IPS DF 6.9 (cell line): ENCODE results near the gene ABHD8.
A peak's percentile ranks its signal among the peaks of the same experiment; 100 is the strongest.
"Not testable (repeated sequence)": the region's sequence is repeated elsewhere in the genome, so short reads cannot be mapped to it uniquely, and the experiment has no call there.

Experiments
- DNase-seq: peaks from one replicate; pipeline ENCODE4 v3.0.0-alpha.2; 2013; ENCODE audit warnings: low read depth, low spot score
- H3K27ac ChIP-seq: one replicate; pipeline ENCODE4 v1.5.1; 2013; ENCODE audit warnings: low read length, control low read depth
- H3K27me3 ChIP-seq: 2 replicates; pipeline ENCODE4 v1.6.1; 2013; ENCODE audit warnings: mild to moderate bottlenecking, low read length; ENCODE audit not compliant: control insufficient read depth, insufficient read depth
- H3K36me3 ChIP-seq: 2 replicates; pipeline ENCODE4 v1.6.1; 2013; ENCODE audit warnings: low read length; ENCODE audit not compliant: control insufficient read depth, insufficient read depth
- H3K4me1 ChIP-seq: 2 replicates; pipeline ENCODE4 v1.6.1; 2013; ENCODE audit warnings: low read length; ENCODE audit not compliant: control insufficient read depth, insufficient read depth
- H3K4me3 ChIP-seq: 2 replicates; pipeline ENCODE4 v1.5.1; 2013; ENCODE audit warnings: mild to moderate bottlenecking, low read length
- H3K9me3 ChIP-seq: 2 replicates; pipeline ENCODE4 v1.6.1; 2013; ENCODE audit warnings: low read length, inconsistent platforms; ENCODE audit not compliant: control insufficient read depth, insufficient read depth
- WGBS: extraction: QIAGEN DNeasy Blood & Tissue Kit; methylation state at CpG from one replicate; pipeline ENCODE4 v1.1.7; 2013; ENCODE audit warnings: mixed read lengths, missing lambda C conversion rate; ENCODE audit not compliant: insufficient read length, insufficient coverage; 5-methylcytosine and 5-hydroxymethylcytosine counted together

Gene ABHD8

DNA sequence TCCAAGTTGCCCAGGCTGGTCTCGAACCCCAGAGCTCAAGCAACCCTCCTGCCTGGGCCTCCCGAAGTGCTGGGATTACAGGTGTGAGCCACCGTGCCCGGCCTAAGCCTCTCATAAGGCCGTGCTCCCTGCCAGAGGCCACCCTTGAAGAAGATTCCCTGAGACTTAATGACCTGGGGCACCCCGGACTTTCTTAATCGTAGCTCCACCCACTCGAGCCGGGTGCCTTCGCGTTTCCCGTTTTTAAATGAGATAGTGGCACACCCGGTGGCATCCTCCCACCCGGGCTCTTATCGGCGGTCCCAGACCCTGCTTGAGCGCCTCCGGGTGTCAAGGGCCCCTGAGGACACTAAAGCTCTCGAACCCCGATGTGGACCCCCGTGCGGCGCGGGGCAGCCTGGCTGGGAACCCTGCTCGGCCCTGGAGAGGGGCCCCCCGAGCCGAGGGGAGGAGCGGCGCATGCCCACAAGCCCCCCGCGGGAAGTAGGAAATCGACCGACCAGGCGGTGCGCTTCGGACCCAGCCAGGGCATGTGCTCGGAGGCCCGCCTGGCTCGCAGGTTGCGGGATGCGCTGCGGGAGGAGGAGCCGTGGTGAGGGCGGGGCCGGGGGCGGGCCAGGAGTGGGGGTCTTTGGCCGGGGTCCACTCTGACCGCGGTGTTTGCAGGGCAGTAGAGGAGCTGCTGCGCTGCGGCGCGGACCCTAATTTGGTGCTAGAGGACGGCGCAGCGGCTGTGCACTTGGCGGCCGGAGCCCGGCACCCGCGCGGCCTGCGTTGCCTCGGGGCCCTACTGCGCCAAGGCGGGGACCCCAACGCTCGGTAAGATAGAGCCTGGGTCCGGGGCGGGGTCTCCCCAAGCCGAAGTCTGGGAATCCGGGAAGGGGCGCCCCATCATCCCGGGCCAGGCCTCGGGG lies 21.6 kb downstream of the ABHD8 start, which contains the start of gene ANKLE1:
ANKLE1 (plus strand) TSS at position 511 of the 914 bp plus-strand sequence; CDS start at position 531, 20 bp downstream.
- Histone ChIP-seq H3K4me1 (no peaks in the 10 kb centered on the region; the same call in 1 of the 2 replicates), H3K27me3 (no peaks in the 10 kb centered on the region), H3K4me3 (no peak within 1 kb of the TSS), H3K9me3 (no peaks in the 10 kb centered on the region), H3K36me3 (peaks cover 13% of the 10 kb centered on the region), H3K27ac (no peak within 1 kb of the TSS)
- WGBS, result no CpG with 5 or more reads among the region's 75 CpGs
- DNase-seq, result no peak

- no CpG with 5 or more reads among the region's 3 CpGs for WGBS
- no peaks in the 10 kb centered on the region for H3K27me3 ChIP-seq
- peaks cover 19% of the 10 kb centered on the region for H3K36me3 ChIP-seq
- DNase-seq, result no peak
- H3K4me1 ChIP-seq, result no peaks in the 10 kb centered on the region; the same call in 1 of the 2 replicates
- H3K9me3 ChIP-seq, result no peaks in the 10 kb centered on the region
- H3K27ac ChIP-seq, result no peak overlapping the region
- no peak overlapping the region for H3K4me3 ChIP-seq
These were observed 23.8 kb downstream of the ABHD8 start for GRCh38 chr19:17279436-17279835.

DNA sequence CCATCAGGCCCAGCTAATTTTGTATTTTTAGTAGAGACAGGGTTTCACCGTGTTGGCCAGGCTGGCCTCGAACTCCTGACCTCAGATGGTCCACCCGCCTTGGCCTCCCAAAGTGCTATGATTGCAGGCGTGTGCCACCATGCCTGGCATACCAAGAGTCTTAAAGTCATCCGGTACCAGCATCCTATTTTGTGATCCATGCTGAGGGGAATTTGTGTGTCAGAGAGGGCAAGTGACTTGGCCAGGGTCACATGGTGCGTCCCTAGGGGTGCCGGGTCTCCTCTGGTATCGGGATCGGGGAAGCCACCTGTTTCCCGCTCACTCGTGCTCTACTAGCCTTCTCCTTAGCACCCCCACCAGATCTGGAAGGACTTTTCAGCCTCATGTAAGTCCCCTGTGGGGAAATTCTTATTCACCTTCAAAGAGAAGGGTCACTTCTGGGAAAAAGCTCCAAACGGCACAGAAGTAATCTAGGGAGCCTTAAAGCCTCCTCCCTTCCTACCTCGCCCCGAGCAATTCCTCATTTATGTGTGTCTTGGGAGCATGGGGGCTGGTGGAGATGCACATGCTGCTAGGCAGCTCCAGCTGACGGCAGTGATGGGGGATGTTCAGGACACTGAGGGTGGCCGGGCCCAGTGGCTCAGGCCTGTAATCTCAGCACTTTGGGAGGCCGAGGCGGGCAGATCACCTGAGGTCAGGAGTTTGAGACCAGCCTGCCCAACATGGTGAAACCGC lies 27.6 kb downstream of the ABHD8 start:
- WGBS, result no CpG with 5 or more reads among the region's 19 CpGs
- Histone ChIP-seq H3K36me3 (peaks cover 33% of the 10 kb centered on the region), H3K4me1 (no peaks in the 10 kb centered on the region), H3K4me3 (no peak overlapping the region), H3K27me3 (no peaks in the 10 kb centered on the region), H3K27ac (no peak overlapping the region), H3K9me3 (no peaks in the 10 kb centered on the region)
- no peak for DNase-seq

GRCh38 chr19:17274892-17275291 lies 28.3 kb downstream of the ABHD8 start:
- H3K4me1 ChIP-seq, H3K9me3 ChIP-seq, H3K4me3 ChIP-seq, H3K27ac ChIP-seq, H3K27me3 ChIP-seq, DNase-seq: not testable (repeated sequence)
- H3K36me3 ChIP-seq, result peaks cover 33% of the 10 kb centered on the region
- WGBS, result no CpG with 5 or more reads among the region's 3 CpGs

DNA sequence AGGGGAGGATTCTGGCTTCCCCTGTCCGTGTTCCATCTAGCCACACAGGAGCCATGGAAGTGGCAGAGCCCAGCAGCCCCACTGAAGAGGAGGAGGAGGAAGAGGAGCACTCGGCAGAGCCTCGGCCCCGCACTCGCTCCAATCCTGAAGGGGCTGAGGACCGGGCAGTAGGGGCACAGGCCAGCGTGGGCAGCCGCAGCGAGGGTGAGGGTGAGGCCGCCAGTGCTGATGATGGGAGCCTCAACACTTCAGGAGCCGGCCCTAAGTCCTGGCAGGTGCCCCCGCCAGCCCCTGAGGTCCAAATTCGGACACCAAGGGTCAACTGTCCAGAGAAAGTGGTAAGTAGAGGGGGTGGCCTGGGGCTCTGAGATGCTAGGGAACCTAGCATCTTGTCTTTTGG lies 34.5 kb downstream of the ABHD8 start:
- Histone ChIP-seq H3K27me3 (no peaks in the 10 kb centered on the region), H3K27ac (no peak overlapping the region), H3K4me1 (0 out of 2 replicates have a peak, but pooled peaks cover 2% of the 10 kb centered on the region), H3K36me3 (peaks cover 11% of the 10 kb centered on the region), H3K4me3 (no peak overlapping the region), H3K9me3 (no peaks in the 10 kb centered on the region)
- DNase-seq, result no peak
- no CpG with 5 or more reads among the region's 13 CpGs for WGBS

GRCh38 chr19:17266975-17267788 lies 36.0 kb downstream of the ABHD8 start, which contains the start of gene BABAM1:
BABAM1 (plus strand) TSS chr19:17267443; CDS start chr19:17268807, 1,364 bp downstream.
- H3K4me3 ChIP-seq, result peak within 1 kb of the TSS; percentile 99
- H3K27ac ChIP-seq, result no peak within 1 kb of the TSS
- 0 out of 2 replicates have a peak, but pooled peaks cover 2% of the 10 kb centered on the region for H3K4me1 ChIP-seq
- peaks cover 6% of the 10 kb centered on the region for H3K36me3 ChIP-seq
- no peaks in the 10 kb centered on the region for H3K9me3 ChIP-seq
- peak; percentile 100 for DNase-seq
- no peaks in the 10 kb centered on the region for H3K27me3 ChIP-seq
- no CpG with 5 or more reads among the region's 27 CpGs for WGBS

GRCh38 chr19:17266589-17266974 lies 36.6 kb downstream of the ABHD8 start:
- no peaks in the 10 kb centered on the region for H3K27me3 ChIP-seq
- no peak for DNase-seq
- H3K36me3 ChIP-seq, result peaks cover 5% of the 10 kb centered on the region
- H3K4me3 ChIP-seq, result no peak overlapping the region
- H3K27ac ChIP-seq, result no peak overlapping the region
- no CpG with 5 or more reads among the region's 12 CpGs for WGBS
- no peaks in the 10 kb centered on the region for H3K9me3 ChIP-seq
- 0 out of 2 replicates have a peak, but pooled peaks cover 2% of the 10 kb centered on the region for H3K4me1 ChIP-seq

- Histone ChIP-seq H3K27ac (no peak overlapping the region), H3K27me3 (no peaks in the 10 kb centered on the region), H3K4me3 (no peak overlapping the region), H3K4me1 (0 out of 2 replicates have a peak, but pooled peaks cover 2% of the 10 kb centered on the region), H3K36me3 (no peaks in the 10 kb centered on the region), H3K9me3 (no peaks in the 10 kb centered on the region)
- WGBS, result 100% methylated on average over 1 of the region's 7 CpGs
- no peak for DNase-seq
These were observed 37.2 kb downstream of the ABHD8 start for GRCh38 chr19:17266026-17266425.

DNA sequence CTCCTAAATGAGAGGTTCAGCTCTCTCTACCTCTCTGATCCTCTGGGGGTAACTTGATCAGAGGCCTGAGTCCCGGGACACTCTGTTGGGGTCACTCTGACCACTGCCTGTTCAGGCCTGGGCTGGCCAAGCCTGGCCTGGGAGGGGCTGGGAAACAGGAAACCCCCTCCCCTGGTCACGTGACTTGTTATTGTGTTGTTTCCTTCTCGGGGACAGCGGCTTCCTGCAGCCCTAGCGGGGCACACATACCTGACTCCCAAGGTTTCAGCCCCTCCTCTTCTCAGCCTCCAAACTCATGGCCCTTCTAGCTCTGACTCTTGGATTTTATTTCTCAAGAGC lies 38.6 kb downstream of the ABHD8 start, which contains the start of gene USHBP1:
USHBP1 (minus strand) TSS at position 105 of the 339 bp plus-strand sequence. CDS start 446 bp downstream, outside the sequence.
- Histone ChIP-seq H3K27me3 (no peaks in the 10 kb centered on the region), H3K9me3 (peaks cover under 1% of the 10 kb centered on the region), H3K4me3 (no peak within 1 kb of the TSS), H3K27ac (no peak within 1 kb of the TSS), H3K4me1 (0 out of 2 replicates have a peak, but pooled peaks cover 2% of the 10 kb centered on the region), H3K36me3 (0 out of 2 replicates have a peak, but pooled peaks cover 3% of the 10 kb centered on the region)
- DNase-seq, result no peak
- WGBS, result no CpG with 5 or more reads among the region's 5 CpGs
